HTR-8/SVneo (cell line): Measurements from ENCODE around the gene ZDHHC8.

Experiments used
- DNase-seq: peaks from one replicate; pipeline ENCODE4 v3.0.0; 2011; ENCODE audit warnings: low spot score, mixed read lengths; ENCODE audit not compliant: insufficient read length
- FAIRE-seq: peaks from 2 replicates; lab custom pipeline; 2011; peaks lifted over from hg19 to GRCh38; lab: Jason Lieb, UNC

Gene ZDHHC8

GRCh38 chr22:20174785-20175596, 43.4 kb downstream of the ZDHHC8 start:
- DNase-seq, result peak; percentile 34
- FAIRE-seq, result no peak

DNA sequence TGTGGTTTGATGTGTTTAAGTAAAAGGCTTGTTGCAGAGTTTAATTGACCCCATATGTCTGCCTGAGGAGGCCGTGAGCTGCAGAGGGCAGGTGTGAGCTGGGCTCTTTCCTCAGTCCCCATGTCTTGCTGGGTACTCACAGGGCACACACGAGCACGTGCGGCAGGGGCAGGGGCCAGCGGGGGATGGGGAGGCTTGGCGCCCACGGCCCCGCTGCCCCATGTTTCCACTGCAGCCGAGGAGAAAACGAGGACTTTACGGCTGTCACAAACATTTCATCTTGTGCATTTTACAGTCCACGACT, 43.9 kb downstream of the ZDHHC8 start:
- no peak for FAIRE-seq
- no peak for DNase-seq

- FAIRE-seq, result no peak
- DNase-seq, result no peak
Observed at GRCh38 chr22:20176421-20177085, 44.9 kb downstream of the ZDHHC8 start.

- FAIRE-seq (no peak), DNase-seq (no peak)
Observed at GRCh38 chr22:20177217-20177911, 45.8 kb downstream of the ZDHHC8 start.

DNA sequence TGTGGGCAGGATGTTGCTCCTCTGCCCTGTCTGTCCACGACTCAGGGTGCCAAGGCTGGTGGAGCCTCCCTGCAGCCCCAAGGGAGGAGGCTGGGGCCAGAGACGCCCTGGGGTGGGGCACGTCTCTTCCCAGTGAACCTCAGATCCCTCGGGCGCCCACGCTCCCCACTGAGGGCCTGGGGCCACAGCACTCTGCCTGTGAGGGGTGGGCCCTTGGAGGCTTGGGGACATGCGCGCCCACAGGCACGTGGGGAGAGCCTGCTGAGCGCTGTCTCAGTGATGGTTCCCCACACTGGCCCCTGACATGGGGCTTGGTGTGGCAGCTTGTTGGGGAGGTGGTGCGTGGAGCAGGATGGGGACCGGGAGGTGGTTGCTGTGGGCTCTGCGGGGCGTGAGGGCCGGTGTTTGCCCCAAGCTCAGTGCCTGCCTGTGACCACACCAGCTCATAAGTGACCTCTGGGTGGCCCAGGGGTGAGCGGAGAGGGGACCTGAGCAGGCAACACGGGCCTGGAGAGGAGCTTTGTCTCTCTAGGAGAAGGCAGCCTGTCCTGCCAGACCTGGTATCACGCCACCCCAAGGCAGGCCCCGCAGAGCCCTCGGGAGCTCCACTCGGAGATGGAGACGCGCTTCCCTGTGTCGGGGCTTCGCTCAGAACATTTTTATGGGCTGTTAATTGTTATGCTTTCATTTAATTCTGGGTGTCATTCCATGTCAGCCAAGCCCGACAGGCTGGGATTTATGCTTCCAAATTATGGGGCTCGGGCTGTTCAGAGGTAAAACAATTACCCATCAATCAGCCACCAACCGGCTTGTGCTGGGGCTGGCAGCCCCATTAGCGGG, 46.7 kb downstream of the ZDHHC8 start:
- DNase-seq (no peak), FAIRE-seq (no peak)

- FAIRE-seq, result no peak
- DNase-seq, result no peak
Observed at GRCh38 chr22:20178915-20179227, 47.3 kb downstream of the ZDHHC8 start.

DNA sequence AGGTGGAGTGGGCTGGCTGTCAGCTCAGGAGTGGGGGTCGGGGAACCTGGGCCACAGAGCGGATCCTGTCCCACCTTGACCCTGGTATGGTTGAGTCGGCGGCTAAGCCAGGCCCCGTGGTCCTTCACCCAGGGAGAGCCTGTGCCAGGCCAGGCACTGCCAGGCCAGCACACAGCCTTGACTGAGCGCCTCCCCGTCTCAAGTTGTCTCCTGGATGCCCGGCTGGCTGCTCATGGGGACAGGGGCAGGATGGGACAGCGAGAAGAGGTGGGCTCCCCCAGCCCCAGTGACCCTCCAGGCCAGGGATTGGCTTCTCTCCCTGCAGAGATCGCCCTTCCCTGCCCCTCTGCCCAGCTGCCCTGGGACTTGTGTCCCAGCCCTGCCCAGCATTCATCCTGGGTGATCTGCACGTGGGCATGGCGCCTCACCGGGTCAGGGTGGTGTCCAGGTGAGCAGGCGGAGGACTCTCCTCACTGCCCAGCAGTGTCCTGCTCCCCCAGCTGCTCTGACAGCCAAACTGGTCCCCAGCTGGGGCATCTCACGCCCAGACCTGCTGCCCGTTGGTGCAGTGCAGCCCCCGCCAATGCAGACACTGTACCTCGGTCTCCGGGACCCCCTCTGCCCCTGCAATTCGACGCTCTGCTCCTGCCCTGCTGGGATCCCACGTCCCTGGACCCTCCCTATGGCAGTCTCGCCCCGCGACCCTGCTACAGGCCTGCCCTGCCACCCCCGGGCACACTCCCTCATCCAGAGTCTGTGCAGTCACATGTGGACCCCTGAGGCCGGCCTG, 48.0 kb downstream of the ZDHHC8 start:
- DNase-seq (no peak), FAIRE-seq (no peak)

GRCh38 chr22:20180245-20180630, 48.6 kb downstream of the ZDHHC8 start:
- FAIRE-seq (no peak), DNase-seq (no peak)

DNA sequence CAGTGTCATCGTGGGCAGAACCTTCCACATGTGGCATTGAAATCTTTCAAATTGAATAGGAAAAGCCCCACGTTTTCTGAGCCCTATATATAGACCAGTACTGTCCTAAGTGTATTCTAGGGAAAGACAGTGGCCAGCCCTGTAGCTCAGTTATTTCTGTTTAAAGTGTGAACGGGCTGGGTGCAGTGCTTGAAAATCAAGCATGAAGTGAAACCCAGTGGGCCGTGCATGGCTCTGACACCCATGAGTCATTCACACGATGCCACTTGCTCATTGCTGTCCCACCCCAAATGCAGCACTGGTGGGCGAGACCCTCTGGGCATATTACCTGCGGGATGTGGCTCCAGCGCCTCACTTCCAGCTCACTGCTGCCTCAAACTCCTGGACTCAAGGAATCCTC, 49.0 kb downstream of the ZDHHC8 start:
- FAIRE-seq (no peak), DNase-seq (no peak)

DNA sequence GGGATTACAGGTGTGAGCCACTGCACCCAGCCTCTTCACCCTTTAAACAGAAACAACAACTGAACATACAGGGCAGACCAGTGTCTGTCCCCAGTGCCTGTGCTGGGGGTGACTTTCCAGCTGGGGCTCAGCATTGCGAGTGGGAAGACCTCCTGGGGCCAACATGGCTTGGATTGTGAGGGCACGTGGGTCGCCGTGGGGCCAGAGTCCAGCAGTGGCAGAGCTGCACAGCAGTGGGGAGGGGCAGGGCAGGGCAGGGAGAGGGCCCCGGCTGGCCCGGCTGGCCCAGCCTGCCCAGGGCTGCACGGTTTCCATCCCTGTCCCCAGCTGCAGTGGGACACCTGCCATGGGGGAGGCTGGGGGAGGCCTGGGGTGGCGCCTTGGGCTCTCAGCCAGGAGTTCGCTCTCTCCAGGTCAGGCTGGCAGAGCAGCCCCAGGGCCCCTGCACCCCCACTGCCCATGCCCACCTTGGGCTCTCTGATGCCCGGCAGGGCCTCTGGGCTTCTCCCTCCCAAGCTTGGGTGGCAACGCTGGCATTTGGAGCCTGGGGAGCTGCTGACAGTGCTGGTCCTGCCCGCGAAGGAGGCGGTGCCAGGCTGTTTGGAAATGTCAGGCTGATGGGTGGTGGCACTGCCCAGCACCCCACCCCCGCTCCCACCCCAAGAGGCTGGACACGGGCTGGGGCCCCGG, 49.7 kb downstream of the ZDHHC8 start:
- DNase-seq (no peak), FAIRE-seq (no peak)

- no peak for FAIRE-seq
- no peak for DNase-seq
Observed at GRCh38 chr22:20181884-20182236, 50.3 kb downstream of the ZDHHC8 start.

GRCh38 chr22:20182365-20182764, 50.8 kb downstream of the ZDHHC8 start:
- FAIRE-seq (no peak), DNase-seq (no peak)

GRCh38 chr22:20183101-20183500, 51.5 kb downstream of the ZDHHC8 start:
- DNase-seq, result no peak

GRCh38 chr22:20183823-20184222, 52.2 kb downstream of the ZDHHC8 start:
- FAIRE-seq (no peak), DNase-seq (no peak)

More at GRCh38 chr22:20183101-20183500, 51.5 kb downstream of the ZDHHC8 start:
- FAIRE-seq, result no peak

DNA sequence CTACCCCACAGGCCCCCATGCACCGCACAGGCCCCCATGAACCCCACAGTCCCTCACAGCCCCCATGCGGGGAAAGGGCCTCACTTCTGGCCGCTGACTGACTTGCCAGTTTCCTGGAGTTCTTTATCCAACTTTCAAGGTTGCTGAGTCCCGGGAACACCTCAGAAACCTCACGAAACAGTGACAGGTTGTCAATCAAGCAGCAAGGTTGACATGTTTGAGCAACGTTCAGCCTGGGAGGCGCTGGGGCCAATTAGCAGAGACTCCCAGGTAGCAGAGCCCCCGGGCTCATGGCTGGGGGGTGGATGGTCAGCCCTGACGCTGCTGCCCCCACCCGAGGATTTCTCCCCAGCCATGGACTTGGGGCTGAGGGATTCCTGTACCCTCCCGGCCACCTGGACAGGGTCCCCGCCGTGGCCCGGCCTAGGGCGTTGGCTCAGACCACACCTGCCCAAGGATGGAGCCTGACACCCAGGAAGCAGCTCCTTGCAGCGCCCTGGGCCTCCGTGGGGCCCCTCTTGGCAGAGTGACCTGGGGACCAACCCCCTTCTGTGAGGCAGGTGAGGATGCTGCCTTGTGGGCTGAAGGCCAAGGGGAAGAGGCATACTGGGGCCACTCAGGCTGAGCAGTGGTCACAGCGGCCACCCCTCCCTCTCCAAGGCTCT, 53.0 kb downstream of the ZDHHC8 start:
- no peak for FAIRE-seq
- no peak for DNase-seq

DNA sequence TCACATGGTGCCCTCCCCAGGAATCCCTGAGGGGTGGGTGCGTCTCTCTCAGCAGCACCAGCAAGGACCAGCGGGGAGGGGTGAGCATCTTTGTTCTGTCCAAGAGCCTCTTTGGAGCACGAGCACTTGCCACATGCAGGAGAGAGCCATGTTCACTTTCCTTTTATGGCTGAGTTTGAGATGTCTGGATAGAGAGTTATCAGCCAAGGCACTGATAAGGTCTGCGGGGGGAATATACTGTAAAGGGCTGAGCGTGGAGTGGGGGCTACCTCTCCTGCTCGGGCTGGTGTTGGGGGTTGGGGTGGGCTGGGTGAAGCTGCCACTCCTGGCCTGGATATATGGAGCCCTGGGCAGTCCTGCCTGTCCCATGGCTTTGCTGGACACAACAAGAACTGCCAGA, 54.1 kb downstream of the ZDHHC8 start:
- DNase-seq, result no peak
- no peak for FAIRE-seq

- no peak for DNase-seq
- FAIRE-seq, result no peak
Observed at GRCh38 chr22:20186183-20186870, 54.7 kb downstream of the ZDHHC8 start.

DNA sequence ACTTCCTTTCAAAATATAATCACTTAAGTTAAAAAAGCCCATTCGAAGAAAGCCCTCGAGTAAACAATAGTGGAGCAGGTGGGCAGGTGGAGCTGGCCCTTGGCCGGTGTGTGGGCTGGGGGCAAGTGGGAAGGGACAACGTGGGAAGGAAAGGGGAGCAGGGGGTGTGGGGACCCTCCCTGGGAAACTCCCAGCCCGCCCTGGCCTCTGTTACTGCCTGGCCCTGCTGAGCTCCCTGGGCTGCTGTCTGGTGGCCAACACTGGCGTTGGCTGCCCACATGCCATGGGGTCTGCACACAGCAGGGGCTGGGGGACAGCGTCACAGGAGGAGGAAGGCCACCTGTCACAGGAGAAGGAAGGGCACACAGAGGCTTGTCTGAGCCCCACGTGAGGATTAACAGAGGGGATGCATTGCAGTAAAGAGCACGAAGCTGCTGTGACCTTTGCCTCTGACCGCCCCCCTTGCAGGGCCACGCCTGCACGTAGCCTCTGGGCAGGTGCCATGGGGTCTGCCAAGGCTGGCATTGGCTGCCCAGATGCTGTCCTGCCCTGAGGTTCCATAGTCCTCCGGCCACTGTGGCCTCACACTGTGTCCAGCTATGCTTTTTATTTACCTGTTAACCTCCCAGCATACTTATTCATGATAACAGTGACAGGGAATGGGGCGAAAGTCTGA, 55.4 kb downstream of the ZDHHC8 start:
- DNase-seq (no peak), FAIRE-seq (no peak)
